Measurements from ENCODE around the gene MYOCD.
"Not testable (repeated sequence)": the region's sequence is repeated elsewhere in the genome, so short reads cannot be mapped to it uniquely, and the experiment has no call there.

Gene MYOCD, protein sequence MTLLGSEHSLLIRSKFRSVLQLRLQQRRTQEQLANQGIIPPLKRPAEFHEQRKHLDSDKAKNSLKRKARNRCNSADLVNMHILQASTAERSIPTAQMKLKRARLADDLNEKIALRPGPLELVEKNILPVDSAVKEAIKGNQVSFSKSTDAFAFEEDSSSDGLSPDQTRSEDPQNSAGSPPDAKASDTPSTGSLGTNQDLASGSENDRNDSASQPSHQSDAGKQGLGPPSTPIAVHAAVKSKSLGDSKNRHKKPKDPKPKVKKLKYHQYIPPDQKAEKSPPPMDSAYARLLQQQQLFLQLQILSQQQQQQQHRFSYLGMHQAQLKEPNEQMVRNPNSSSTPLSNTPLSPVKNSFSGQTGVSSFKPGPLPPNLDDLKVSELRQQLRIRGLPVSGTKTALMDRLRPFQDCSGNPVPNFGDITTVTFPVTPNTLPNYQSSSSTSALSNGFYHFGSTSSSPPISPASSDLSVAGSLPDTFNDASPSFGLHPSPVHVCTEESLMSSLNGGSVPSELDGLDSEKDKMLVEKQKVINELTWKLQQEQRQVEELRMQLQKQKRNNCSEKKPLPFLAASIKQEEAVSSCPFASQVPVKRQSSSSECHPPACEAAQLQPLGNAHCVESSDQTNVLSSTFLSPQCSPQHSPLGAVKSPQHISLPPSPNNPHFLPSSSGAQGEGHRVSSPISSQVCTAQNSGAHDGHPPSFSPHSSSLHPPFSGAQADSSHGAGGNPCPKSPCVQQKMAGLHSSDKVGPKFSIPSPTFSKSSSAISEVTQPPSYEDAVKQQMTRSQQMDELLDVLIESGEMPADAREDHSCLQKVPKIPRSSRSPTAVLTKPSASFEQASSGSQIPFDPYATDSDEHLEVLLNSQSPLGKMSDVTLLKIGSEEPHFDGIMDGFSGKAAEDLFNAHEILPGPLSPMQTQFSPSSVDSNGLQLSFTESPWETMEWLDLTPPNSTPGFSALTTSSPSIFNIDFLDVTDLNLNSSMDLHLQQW

DNA sequence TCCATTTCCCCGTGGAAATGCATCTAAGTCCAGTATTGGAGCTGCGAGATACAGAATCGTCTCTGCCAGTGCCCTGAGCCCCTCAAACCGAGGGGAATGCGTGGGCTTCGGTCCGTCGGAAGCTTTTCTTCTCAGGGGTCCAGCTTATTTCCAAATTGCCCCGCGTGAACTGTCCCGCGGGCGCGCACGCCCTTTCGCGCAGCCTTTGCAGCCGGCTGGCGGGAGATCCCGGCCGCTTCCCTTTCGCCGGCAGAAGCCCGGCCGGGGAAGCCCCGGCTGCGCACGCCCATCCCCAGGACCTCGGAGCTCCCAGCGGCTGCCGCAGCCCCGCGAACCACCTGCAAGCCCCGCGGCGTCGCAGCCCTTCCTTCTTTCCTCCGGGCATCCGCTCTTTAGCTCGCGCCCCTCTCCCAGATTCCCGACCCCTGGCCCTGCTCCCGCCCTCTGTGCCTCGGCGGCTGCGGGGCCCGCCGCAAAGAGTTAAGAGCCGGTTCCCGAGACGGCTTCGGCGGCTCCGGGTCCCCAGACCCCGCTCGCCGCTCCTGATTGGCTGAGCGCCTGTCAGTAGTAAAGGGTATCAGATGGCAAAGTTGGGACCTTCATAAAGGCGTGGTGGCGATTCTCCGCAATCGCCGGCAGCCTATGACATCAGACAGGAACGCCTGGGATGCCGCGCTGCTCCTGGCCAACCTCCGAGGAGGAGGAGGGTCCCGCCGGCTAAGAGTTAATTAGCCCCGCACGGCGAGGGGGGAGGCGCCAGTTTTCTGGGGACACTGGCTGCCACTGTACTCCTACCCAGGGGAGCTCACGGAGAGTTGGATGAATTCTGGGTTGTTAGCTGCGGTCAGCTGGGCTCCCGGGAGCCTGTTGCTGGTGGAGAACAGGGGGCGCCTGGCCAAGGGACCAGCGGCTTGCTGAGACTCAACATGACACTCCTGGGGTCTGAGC is at the start of gene MYOCD:
Gene MYOCD (plus strand): TSS at position 628 of the 948 bp plus-strand sequence. CDS start 299 bp downstream, at position 927.
- DNase-seq (ENCODE audit: low read depth in 2 of 2), result no peak

DNA sequence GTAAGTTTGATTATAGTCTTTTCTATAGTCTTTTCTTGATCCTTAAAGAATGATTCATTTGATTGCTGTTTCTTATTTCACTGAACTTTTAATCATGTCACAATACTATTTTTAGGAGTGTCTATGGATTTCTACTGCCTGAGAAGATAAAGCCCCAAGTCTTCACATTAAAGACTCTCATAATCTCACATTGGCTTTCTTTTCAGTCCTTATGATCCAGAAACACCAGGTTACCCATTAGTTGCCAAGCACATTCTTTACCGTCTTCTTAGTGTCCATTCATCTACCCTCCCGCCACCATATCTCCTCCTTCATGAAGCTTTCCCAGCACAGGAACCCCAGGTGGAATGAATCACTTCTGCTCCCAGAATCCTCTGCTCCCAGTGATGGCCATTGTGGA is 49.5 kb upstream of the MYOCD start:
- DNase-seq (ENCODE audit: low read depth in 2 of 2), result no peak

DNA sequence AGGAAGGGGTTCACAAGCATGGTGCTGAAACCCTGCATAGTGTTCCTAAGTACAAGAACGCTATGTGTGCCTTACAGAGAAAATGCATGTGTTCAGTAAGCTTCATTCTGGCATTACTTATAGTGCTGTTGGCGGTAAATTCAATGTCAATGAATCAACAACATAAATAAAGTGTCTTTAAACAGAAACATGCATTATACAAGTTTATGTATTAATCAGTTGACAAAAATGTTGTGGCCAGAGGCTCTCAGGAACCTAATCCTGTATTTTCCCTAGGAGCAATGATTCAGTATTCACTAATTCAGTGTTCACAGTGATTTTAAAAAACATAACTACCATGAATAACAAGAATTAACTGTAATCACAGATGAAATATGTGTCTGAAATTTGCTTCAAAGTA is 47.1 kb upstream of the MYOCD start:
- no peak for DNase-seq (ENCODE audit: low read depth in 2 of 2)

DNA sequence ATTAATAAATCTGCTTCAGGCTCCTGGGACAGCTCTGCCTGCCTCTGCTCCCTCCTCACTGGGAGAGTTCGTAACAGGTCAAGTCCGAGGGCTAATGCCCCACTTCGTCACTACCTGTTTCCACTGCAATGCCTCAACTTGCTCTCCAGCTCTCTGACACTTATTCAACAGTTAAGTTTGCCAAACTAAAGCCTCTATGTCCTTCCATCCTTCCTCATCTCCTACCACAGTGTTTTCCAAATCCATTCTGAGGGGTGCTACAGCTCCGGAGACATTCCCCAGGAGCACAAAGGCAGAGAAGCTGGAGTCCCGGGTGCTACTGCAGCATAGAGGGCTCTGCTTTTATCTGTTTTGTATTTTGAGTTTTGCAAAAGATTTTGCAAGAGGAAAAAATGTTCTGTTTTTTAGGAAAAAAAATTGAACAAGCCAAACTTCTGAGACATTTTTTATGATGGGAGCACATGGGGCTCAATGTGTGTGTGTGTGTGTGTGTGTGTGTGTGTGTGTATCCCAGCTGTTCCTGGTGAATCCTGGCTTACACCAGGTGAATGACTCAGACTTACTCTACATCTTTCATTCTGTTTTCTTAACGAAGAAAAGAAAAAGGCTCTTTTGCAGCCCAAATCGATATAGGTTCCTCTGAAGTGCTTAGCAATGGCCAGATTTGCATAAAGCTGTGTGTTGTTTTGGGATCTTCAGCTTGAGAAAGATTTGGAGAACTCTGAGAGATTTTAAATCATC is 46.1 kb upstream of the MYOCD start:
- no peak for DNase-seq (ENCODE audit: low read depth in 2 of 2)

DNA sequence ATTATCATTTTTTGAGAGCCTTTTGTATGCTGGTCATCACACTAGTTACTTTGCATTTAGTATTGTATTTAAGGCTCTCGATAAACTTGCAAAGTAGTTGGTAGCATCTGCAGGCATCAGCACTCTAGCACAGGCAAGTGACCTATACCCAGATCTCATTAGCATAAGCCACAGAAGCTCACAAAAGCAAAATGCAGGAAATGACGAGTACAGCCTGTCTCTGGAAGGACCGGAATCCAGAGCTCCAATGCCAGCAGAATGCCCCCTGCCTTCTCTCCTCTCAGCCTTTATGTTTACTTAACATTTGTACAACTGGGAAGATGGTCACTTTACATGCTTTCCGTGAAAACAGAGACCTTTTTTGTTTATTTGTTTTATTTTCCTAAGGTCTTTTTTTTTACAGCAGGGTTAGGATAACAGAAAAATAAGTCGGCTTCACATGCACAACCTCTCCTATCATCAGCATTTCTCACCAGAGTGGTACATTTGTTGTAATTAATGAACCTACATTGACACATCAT is 45.4 kb upstream of the MYOCD start:
- no peak for DNase-seq (ENCODE audit: low read depth in 2 of 2)

DNA sequence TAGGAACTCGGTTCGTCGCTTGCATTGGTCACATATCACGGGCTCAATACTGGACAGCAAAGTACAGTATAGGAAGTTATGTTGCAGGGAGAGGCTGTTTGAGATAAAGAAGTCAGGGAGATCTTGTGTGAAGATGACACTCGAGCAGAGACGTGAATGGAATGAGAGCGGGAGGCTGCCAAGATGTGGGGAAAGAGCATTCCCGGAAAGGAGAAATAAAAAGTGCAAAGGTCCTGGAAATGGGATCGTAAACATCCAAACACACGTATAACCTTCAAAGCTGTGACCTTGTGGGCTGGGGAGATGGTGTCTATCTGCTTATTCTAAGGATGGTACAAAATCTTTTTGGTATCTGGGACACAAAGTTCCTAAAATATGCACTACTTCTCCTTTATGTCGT is 43.0 kb upstream of the MYOCD start:
- no peak for DNase-seq (ENCODE audit: low read depth in 2 of 2)

DNA sequence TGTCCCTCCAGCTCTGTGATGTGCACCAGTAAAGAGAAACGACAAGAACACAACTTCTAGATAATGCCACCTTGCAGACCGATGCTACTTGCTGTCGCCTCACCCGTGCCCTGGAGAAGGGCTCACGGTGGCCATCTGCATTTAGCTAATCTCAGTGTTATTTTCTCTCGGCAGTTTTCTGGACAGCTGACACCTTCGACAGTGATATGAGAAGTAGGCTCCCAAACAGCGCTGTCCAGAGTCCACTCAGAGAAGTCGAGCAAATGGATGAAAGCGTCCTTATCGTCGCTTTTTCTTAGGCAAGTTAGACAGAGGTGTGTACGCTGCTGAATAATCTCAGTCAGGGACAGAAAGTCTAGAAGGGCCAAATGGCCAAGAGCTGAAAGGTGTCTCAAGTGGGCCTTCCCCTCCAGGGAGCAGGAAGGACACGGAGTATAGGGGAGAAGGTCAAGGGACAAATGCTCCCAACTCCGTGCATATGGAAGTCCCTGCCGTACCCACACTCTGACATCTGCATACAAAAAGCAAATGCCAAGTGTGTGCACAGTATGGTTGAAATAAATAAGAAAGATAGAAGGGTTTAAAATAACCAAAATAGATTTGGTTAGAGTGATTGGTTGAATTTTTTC is 42.4 kb upstream of the MYOCD start:
- no peak for DNase-seq (ENCODE audit: low read depth in 2 of 2)

DNA sequence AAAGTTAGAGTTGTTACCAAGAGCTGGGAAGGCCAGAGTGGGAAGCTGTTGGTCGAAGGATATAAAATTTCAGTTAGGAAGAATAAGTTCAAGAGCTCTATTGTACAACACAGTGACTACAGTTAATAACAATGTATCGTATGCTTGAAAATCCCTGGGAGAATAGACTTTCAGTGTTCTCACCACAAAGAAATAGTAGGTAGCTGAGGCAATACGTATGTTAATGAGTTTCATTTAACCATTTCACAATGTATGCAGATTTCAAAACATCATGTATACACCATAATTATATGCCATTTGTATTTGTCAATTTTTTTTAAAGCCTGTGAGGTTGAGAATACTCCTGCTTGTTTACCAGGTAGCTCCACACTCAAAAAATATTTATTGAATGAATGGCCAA is 41.5 kb upstream of the MYOCD start:
- no peak for DNase-seq (ENCODE audit: low read depth in 2 of 2)

DNA sequence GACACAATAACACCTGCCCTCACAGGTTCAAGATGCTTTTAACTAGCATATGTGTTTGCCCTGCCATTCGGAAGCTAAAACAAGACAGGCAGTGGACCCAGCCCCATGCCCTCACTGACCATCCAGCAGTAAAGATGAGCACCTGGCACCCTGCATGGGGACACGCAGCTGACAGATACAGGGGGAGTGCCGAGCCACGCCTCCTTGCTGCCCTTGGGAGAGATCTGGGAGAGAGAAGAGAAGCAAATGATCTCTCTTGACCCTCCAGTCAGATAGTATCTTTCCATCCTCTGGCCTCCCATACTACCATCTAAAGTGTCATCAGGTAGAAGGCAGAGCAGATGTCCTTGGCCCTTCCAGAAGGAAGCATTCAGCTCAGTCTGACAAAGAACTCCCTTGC is 40.6 kb upstream of the MYOCD start:
- no peak for DNase-seq (ENCODE audit: low read depth in 2 of 2)

DNA sequence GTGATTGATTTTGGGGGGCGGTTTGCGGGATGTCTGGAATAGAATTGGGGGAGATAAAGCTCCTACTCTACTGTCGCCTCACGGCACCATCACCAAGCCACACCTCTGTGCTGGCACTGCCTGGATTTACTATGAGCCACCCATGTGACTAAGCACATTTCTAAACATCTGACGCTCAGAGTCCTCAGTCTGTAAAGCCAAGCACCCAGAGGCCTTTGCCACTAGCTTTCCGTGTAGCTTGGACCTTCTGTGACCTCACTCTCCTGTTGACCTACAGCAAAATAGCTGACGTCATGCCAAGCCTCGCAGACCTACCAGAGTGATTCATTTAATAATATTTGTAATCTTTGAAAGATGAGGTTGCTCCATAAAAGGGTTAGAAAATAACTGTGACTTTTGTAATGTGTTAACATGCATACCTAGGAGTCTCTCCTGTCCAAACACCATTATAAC is 38.5 kb upstream of the MYOCD start:
- no peak for DNase-seq (ENCODE audit: low read depth in 2 of 2)

DNA sequence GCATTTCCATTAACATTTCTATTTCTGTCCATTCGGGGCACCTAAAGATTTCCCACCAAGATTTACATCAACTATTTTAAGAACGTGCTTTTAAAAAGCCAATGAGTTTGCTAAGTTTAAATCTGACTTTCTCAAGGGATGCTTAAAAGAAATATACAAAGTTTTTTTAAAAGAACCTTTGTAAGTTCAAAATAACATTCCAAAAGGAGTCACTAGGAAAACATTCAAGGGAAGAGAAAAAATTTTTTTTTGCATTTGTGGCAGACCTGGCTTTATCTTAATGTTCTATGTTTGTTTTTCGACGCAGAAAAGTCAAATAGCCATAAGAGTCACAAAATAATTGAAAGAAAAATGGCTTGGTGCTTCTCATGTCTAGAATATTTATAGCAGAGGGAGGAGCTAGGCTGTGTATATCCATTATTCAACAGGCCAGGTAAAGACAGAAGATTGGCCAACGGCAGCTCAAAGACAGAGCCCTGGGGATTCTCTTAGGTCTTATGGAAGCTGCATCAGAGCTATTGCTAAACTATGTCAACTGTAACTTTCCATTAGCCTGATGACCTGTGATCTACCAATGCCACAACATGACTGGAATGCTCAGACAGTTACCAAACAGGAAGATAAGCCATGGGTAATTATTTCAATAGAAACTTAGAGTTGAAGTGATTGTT is 37.8 kb upstream of the MYOCD start:
- DNase-seq (ENCODE audit: low read depth in 2 of 2), result no peak

DNA sequence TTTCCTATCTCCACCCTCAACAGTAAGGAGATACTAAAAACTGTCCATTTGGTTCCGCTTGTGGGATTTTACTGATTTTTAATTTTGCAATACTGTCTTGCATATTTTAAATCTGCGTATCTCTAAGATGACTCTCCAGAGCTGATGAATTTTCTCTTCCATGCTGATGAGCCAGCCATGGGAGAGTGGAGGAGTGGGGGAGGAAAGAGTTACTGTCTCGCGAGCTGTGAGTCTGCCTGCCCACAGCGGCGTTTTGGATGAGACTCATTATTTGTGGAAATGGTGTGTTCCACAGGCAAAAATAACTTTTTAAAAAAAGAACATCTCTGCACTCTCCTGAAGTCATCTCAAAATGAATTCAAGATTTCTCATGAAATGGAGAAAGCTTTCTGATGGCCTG is 34.6 kb upstream of the MYOCD start:
- DNase-seq (ENCODE audit: low read depth in 2 of 2), result no peak

DNA sequence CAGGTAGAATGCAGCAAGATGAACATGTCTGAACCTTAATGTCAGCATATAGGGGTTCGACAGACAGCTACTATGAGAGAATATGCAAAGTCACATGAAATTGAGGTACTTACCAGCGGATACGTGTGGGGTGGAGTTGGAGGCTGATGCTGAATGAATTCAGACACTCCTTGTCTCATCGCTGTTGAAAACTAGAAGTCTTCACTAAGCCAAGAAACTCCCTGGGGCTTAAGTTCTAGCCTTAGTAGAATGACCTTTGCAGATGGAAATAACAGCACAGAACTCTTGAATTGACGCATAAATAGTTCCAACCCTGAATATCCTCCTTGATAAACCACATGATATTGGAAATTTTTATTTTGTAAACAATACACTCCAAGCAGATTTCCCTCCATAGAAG is 32.9 kb upstream of the MYOCD start:
- DNase-seq (ENCODE audit: low read depth in 2 of 2), result no peak

DNA sequence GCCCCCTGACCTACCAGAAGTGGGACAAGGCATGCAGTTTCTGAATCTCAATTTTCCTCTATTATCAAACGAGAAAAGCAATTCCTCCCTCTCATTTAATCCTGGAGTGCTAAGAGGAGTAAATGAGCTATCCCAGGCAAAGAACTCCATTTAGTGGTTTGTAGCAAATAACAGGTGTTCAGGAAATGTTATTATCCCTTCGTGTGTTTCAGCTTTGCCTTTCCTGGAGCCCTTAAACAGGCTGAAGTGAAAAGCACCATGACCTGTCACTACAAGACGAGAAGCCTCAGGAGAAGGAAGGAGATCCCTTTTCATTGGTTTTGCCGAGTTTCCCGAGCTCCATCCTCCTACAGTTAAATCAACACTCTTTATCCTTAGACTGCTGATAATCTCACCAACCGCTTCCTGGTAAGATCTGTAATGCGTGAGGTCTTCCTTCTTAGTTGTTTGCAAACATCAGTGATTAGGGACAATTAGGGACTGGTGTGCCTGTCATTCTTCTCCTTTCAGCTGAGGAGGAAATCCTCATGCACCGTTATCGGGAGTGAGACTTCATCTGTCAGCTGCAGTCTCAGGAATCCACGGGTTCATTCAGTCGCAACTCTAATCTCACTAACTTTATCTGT is 30.8 kb upstream of the MYOCD start:
- no peak for DNase-seq (ENCODE audit: low read depth in 2 of 2)

DNA sequence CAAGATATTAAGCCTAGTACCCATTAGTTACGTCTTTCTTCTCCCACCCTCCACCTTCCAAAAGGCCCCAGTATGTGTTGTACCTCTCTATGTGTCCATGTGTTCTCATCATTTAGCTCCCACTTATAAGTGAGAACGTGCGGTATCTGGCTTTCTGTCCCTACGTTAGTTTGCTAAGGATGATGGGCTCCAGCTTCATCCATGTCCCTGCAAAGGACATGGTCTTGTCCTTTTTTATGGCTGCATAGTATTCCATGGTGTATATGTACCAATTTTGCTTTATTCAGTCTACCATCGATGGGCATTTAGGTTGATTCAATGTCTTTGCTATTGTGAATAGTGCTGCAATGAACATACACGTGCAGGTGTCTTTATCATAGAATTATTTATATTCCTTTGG is 29.7 kb upstream of the MYOCD start:
- not testable (repeated sequence) for DNase-seq (ENCODE audit: low read depth in 2 of 2)

DNA sequence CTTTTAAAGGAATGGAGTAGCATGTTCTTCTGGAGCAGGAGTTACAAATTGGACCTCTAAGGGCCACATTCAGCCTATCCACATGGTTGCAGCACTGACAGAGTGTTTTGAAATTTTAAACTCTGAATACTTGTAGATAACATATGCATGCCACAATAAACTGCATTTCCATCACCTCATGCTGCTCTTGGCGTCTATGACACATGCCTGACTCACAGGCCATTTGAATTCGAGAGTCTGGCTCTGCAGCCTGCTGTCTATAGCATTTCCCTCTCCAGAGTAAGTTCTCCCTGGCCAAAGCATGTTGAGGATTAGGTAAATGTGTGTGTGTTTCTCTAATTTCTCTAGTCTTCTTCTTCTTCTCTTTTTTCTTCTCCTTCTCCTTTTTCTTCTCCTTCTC is 28.7 kb upstream of the MYOCD start:
- no peak for DNase-seq (ENCODE audit: low read depth in 2 of 2)

DNA sequence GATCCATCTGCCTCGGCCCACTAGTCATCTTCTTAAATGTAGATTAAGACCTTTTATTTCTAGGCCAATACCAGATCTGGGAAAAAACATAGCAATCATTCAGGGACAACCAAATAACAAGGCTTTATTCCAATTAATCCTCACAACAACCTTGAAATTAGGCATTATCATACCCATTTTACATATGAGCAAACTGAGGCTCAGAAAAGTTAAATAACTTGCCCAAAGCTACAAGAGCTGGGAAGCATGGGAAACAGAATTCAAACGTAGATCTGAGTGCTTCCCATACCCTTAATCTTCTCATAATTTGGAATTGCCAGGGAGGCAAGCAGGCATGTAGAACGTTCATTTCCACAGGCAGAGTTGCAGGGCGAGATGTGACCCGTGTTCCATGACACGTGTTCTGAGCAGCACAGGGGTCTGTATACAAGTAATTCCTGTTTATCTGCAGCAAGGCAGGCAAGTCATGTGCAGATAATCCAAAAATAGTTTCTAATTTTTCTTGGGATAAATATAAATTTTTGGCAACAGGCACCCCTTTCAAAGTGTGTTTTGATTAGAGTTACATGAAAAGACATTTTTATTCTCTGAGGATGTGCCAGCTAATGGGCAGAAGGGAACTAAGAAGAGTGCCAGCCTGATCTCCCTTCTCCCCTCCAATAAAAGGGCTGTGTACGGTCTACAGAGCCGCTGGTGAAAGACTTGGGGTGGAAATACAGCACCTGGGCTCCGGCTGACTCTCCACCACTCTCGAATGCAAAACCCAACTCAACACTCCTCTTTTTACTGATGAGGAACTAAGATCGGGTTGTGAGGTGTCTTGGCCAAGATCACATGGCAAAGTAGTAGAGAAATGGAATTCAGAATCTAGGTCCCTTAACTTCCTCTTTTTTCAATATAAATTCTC is 27.7 kb upstream of the MYOCD start:
- DNase-seq (ENCODE audit: low read depth in 2 of 2), result no peak

DNA sequence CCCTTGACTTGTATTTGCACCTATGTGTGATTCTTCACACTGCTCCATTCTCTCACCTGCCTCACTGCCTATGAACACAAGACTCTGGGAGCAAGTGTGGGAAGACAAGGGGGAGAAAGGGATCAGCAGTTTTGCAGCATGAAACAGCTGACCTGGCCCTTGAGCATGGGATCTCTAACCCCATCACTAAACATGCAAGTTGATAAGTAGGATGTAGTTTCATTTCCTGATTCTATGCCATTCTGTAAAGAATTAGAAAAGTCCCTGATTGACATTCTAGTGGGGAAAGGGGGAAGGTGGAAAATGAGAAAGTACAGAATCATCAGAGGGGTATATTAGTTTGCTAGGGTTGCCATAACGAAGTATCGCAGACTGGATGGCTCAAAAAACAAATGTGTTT is 25.3 kb upstream of the MYOCD start:
- DNase-seq (ENCODE audit: low read depth in 2 of 2), result no peak
